CD14-positive monocyte (primary cell): ENCODE results near the gene IL31RA. TPM values are rescaled to one million over a fixed set of nuclear protein-coding genes. Genes with fewer than 3 reads are reported as not detected.
A peak's percentile ranks its signal among the peaks of the same experiment; 100 is the strongest.

Source experiments
- DNase-seq, 3 donors: peaks; one replicate each; pipeline ENCODE4 v3.0.0-alpha.2; 2011 to 2022
- H2AFZ ChIP-seq: 2 replicates; pipeline ENCODE4 v1.6.0; 2012; ENCODE audit warnings: mild to moderate bottlenecking, low read depth, low read length, inconsistent platforms; ENCODE audit not compliant: insufficient read depth, poor library complexity, severe bottlenecking
- H3K27ac ChIP-seq, 2 donors: 1 replicate in 1 of 2; 2 replicates in 1 of 2; pipeline ENCODE4 v1.5.1; 2012 to 2013; ENCODE audit warnings: low read length in 2 of 2, control low read depth in 1 of 2, inconsistent platforms in 1 of 2, low read depth in 1 of 2, mild to moderate bottlenecking in 1 of 2
- H3K27me3 ChIP-seq, 2 donors: one replicate each; pipeline versions ENCODE4 v1.6.0 to v1.6.1; 2011 to 2013; ENCODE audit warnings: low read length in 2 of 2; ENCODE audit not compliant: control insufficient read depth in 2 of 2, insufficient read depth in 2 of 2
- H3K36me3 ChIP-seq, 2 donors: replicated peaks in 1 of 2; 1 replicate in 1 of 2; 2 replicates in 1 of 2; pipeline versions ENCODE4 v1.5.1 to v1.6.1; 2012 to 2013; ENCODE audit warnings: low read length in 2 of 2, control low read depth in 1 of 2, inconsistent platforms in 1 of 2, mild to moderate bottlenecking in 1 of 2; ENCODE audit not compliant: insufficient read depth in 2 of 2, control insufficient read depth in 1 of 2
- H3K4me1 ChIP-seq, 2 donors: 1 replicate in 1 of 2; 2 replicates in 1 of 2; pipeline versions ENCODE4 v1.5.1 to v1.6.1; 2012 to 2013; ENCODE audit warnings: low read length in 2 of 2, control low read depth in 1 of 2, inconsistent platforms in 1 of 2, mild to moderate bottlenecking in 1 of 2, moderate library complexity in 1 of 2; ENCODE audit not compliant: insufficient read depth in 2 of 2, control insufficient read depth in 1 of 2
- H3K4me2 ChIP-seq: replicated peaks from 2 replicates; pipeline ENCODE3; 2012; ENCODE audit warnings: low read length, moderate library complexity, mild to moderate bottlenecking; ENCODE audit not compliant: poor library complexity, severe bottlenecking; ENCODE audit errors: extremely low read depth
- H3K4me3 ChIP-seq, 3 experiments: fragments of 200-600 bp in 1 of 3; sonication (generic) in 1 of 3; replicated peaks in 1 of 3; 1 replicate in 2 of 3; 2 replicates in 1 of 3; pipeline ENCODE4 v1.5.1; 2011 to 2013; ENCODE audit warnings: low read length in 3 of 3, mild to moderate bottlenecking in 3 of 3, control low read depth in 2 of 3, low read depth in 2 of 3, inconsistent platforms in 1 of 3, moderate library complexity in 1 of 3
- H3K79me2 ChIP-seq: 2 replicates; pipeline ENCODE4 v1.6.0; 2012; ENCODE audit warnings: mild to moderate bottlenecking, control low read depth, inconsistent platforms, low read length, moderate library complexity; ENCODE audit not compliant: insufficient read depth
- H3K9ac ChIP-seq: 2 replicates; pipeline ENCODE4 v1.6.0; 2017; ENCODE audit warnings: low read length, mild to moderate bottlenecking; ENCODE audit not compliant: insufficient read depth, poor library complexity, severe bottlenecking
- H3K9me3 ChIP-seq, 2 donors: replicated peaks in 1 of 2; 1 replicate in 1 of 2; 2 replicates in 1 of 2; pipeline versions ENCODE4 v1.5.1 to v1.6.1; 2012 to 2013; ENCODE audit warnings: low read length in 2 of 2, control low read depth in 1 of 2; ENCODE audit not compliant: control insufficient read depth in 1 of 2, insufficient read depth in 1 of 2
- H4K20me1 ChIP-seq: 2 replicates; pipeline ENCODE4 v1.6.0; 2012; ENCODE audit warnings: mild to moderate bottlenecking, low read length, control low read depth, moderate library complexity; ENCODE audit not compliant: insufficient read depth
- H3K27ac Mint-ChIP-seq, 7 donors: one replicate each; pipeline ENCODE4 v1.8.0; 2020; ENCODE audit warnings: mild to moderate bottlenecking in 7 of 7, mixed read lengths in 7 of 7, moderate library complexity in 6 of 7, inconsistent platforms in 2 of 7
- H3K27me3 Mint-ChIP-seq, 3 donors: one replicate each; pipeline ENCODE4 v1.8.0; 2021 to 2022; ENCODE audit warnings: low read depth in 3 of 3, mild to moderate bottlenecking in 3 of 3, mixed read lengths in 3 of 3, moderate library complexity in 3 of 3, inconsistent platforms in 1 of 3
- H3K36me3 Mint-ChIP-seq, 2 donors: one replicate each; pipeline ENCODE4 v1.8.0; 2020; ENCODE audit warnings: mixed read lengths in 2 of 2, inconsistent platforms in 1 of 2, mild to moderate bottlenecking in 1 of 2
- H3K4me1 Mint-ChIP-seq: one replicate; pipeline ENCODE4 v1.8.0; 2020; ENCODE audit warnings: mild to moderate bottlenecking, mixed read lengths
- H3K4me3 Mint-ChIP-seq, 2 donors: one replicate each; pipeline ENCODE4 v1.8.0; 2020; ENCODE audit warnings: mild to moderate bottlenecking in 2 of 2, mixed read lengths in 2 of 2, moderate library complexity in 1 of 2
- H3K9me3 Mint-ChIP-seq, 7 donors: one replicate each; pipeline ENCODE4 v1.8.0; 2020 to 2022; ENCODE audit warnings: mixed read lengths in 7 of 7, mild to moderate bottlenecking in 6 of 7, moderate library complexity in 6 of 7, inconsistent platforms in 2 of 7
- CTCF ChIP-seq: fragments of 200-600 bp; IDR thresholded peaks from one replicate; pipeline ENCODE4 v1.8.0; 2022; ENCODE audit warnings: antibody characterized with exemption, mild to moderate bottlenecking
- WGBS: methylation state at CpG from one replicate; pipeline ENCODE4 v1.1.5; 2013; ENCODE audit warnings: missing lambda C conversion rate; ENCODE audit not compliant: insufficient coverage; 5-methylcytosine and 5-hydroxymethylcytosine counted together
- intact Hi-C, 2 donors: fragments of 100-400 bp; cut with micrococcal nuclease; formaldehyde crosslinking; loops; one replicate each; pipeline versions ENCODE4 v1.15.0 to v1.15.1; 2023
- polyA plus RNA-seq, 3 donors: library from polyadenylated mRNA; depleted of rRNA in 1 of 3; unstranded in 2 of 3; stranded (reverse) in 1 of 3; fragments of 300-500 nt in 2 of 3; fragments of >200 nt in 1 of 3; fragmentation: Illumina TruSeq in 2 of 3; gene quantifications; 1 replicate in 2 of 3; 2 replicates in 1 of 3; pipeline ENCODE4 v1.2.3, GENCODE V29; 2012 to 2021

The IL31RA gene
- polyA plus RNA-seq, 3 donors = 0.52 to 1.8 (median 1.3) TPM

DNA sequence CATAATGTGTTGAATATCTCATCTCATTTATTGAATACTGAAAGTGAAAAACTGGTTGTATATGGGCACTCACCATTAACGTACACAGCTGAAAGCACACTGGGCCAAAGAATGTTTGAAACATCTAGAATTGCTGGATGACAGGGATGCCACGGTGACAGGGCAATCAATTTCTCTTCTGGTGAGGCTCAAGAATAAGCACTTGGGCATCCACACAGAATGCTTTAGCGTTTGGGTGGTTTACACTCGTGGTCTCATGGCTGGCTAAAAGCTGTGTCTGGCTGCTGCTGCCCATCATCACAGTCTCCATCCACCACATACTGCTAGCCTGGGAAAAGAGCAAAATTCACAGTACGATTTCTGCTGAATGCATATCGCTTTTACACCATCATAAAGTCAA, 30.7 kb upstream of the IL31RA start:
- no peak for DNase-seq

More for the DNA sequence above, 30.7 kb upstream of the IL31RA start:
- Histone ChIP-seq H3K4me3 (no peak overlapping the region), H3K9ac (no peak overlapping the region), H3K4me1 (peaks cover 9 to 11% of the 10 kb centered on the region in 2 donors), H3K27ac (no peak overlapping the region), H3K79me2 (no peaks in the 10 kb centered on the region), H3K36me3 (no peaks in the 10 kb centered on the region), H3K4me2 (no peak overlapping the region), H3K27me3 (peaks cover 34 to 37% of the 10 kb centered on the region in 2 donors), H2AFZ (no peak overlapping the region), H4K20me1 (no peaks in the 10 kb centered on the region), H3K9me3 (no peaks in the 10 kb centered on the region)
- intact Hi-C loops = loop anchor here in 1 of 2 donors (10.0 kb wide), 1 partner anchor 54 kb away; no protein-coding TSS in a partner anchor
- H3K27ac Mint-ChIP-seq = no peak overlapping the region
- H3K27me3 Mint-ChIP-seq = peaks cover 28 to 34% (median 30%) of the 10 kb centered on the region in 3 donors
- WGBS = 92% methylated on average over 6 of the region's 6 CpGs
- H3K9me3 Mint-ChIP-seq = peaks cover 0 to 11% (median 3%) of the 10 kb centered on the region in 7 donors
- H3K4me1 Mint-ChIP-seq = peaks cover 13% of the 10 kb centered on the region
- no peak for TF ChIP-seq CTCF
- H3K4me3 Mint-ChIP-seq = peak overlapping the region in 1 of 2 donors; percentile 28
- peaks cover 0 to 10% of the 10 kb centered on the region in 2 donors for H3K36me3 Mint-ChIP-seq
